22Rv1 (cell line): ENCODE measurements around the gene MINDY2.

Experiments
- H3K27ac ChIP-seq: fragments of 450-650 bp; 2 replicates; pipeline ENCODE4 v1.5.1; 2017
- CTCF ChIP-seq: fragments of 450-650 bp; IDR thresholded peaks from 2 replicates; pipeline ENCODE4 v1.5.1; 2017; ENCODE audit warnings: mild to moderate bottlenecking
- ZFX ChIP-seq: fragments of 450-650 bp; IDR thresholded peaks from 2 replicates; pipeline ENCODE4 v1.6.1; 2017; ENCODE audit warnings: antibody characterized with exemption, borderline replicate concordance

Gene MINDY2

GRCh38 chr15:58898150-58898680, 127.1 kb downstream of the MINDY2 start:
- no peak for TF ChIP-seq ZFX
- TF ChIP-seq CTCF: no peak

GRCh38 chr15:58900631-58901030, 129.5 kb downstream of the MINDY2 start:
- no peak for TF ChIP-seq ZFX
- TF ChIP-seq CTCF: no peak
- H3K27ac ChIP-seq: no peak overlapping the region

More at GRCh38 chr15:58898150-58898680, 127.1 kb downstream of the MINDY2 start:
- no peak overlapping the region for H3K27ac ChIP-seq

GRCh38 chr15:58908550-58909309, 137.6 kb downstream of the MINDY2 start:
- no peak overlapping the region for H3K27ac ChIP-seq
- TF ChIP-seq ZFX (no peak), CTCF (no peak)

GRCh38 chr15:58909616-58910015, 138.5 kb downstream of the MINDY2 start:
- TF ChIP-seq CTCF: no peak
- TF ChIP-seq ZFX: no peak
- no peak overlapping the region for H3K27ac ChIP-seq

- TF ChIP-seq ZFX: no peak
- no peak for TF ChIP-seq CTCF
- no peak overlapping the region for H3K27ac ChIP-seq
Measured at GRCh38 chr15:58910456-58910855, 139.4 kb downstream of the MINDY2 start.
